ENCODE measurements around the gene CMTM5. TPM values are rescaled to one million over a fixed set of nuclear protein-coding genes. Genes with fewer than 3 reads are reported as not detected.

Gene CMTM5
- total RNA-seq, 1 donor from 2014 or later, result 0.96 TPM

GRCh38 chr14:23428686-23429495, 52.0 kb downstream of the CMTM5 start:
- ATAC-seq, result no peak
- Histone ChIP-seq H3K9me3 (no peaks in the 10 kb centered on the region), H3K27me3 (no peaks in the 10 kb centered on the region), H3K4me1 (no peaks in the 10 kb centered on the region), H3K4me3 (no peak overlapping the region), H3K27ac (no peak overlapping the region), H3K36me3 (no peaks in the 10 kb centered on the region)
- peak; percentile 34 for DNase-seq
- intact Hi-C loops (cut with DNase I), result no loop called here
- TF ChIP-seq, protein P1, sequence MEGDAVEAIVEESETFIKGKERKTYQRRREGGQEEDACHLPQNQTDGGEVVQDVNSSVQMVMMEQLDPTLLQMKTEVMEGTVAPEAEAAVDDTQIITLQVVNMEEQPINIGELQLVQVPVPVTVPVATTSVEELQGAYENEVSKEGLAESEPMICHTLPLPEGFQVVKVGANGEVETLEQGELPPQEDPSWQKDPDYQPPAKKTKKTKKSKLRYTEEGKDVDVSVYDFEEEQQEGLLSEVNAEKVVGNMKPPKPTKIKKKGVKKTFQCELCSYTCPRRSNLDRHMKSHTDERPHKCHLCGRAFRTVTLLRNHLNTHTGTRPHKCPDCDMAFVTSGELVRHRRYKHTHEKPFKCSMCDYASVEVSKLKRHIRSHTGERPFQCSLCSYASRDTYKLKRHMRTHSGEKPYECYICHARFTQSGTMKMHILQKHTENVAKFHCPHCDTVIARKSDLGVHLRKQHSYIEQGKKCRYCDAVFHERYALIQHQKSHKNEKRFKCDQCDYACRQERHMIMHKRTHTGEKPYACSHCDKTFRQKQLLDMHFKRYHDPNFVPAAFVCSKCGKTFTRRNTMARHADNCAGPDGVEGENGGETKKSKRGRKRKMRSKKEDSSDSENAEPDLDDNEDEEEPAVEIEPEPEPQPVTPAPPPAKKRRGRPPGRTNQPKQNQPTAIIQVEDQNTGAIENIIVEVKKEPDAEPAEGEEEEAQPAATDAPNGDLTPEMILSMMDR (IDR thresholded peaks at IDR 0.05), result no peak

Small RNA genes within 50 kb of the gene (microRNA-seq; reads per million reads assigned to microRNA genes)
- gene MIR208A (ENCODE audit: borderline microRNAs expressed) (5.4 reads per million, percentile 31 among the genes with 10 or more reads in this experiment), gene MIR208B (ENCODE audit: borderline microRNAs expressed) (271 reads per million, percentile 75 among the genes with 10 or more reads in this experiment)

Other genes with a start within 250 kb of the CMTM5 start
- gene SLC7A8, start 193.4 kb upstream of the CMTM5 start, total RNA-seq, result 49.8 TPM
- gene RNF212B, start 139.1 kb upstream of the CMTM5 start, total RNA-seq, result not detected
- 11.0 TPM for gene HOMEZ, start 90.9 kb upstream of the CMTM5 start, total RNA-seq
- 14.6 TPM for gene PPP1R3E, start 74.2 kb upstream of the CMTM5 start, total RNA-seq
- 53.0 TPM for gene BCL2L2, start 70.2 kb upstream of the CMTM5 start, total RNA-seq
- 118 TPM for gene PABPN1, start 55.6 kb upstream of the CMTM5 start, total RNA-seq
- 12.1 TPM for gene SLC22A17, start 24.2 kb upstream of the CMTM5 start, total RNA-seq
- gene EFS, start 11.9 kb upstream of the CMTM5 start, total RNA-seq, result 10.4 TPM
- gene IL25, start 4.2 kb upstream of the CMTM5 start, total RNA-seq, result not detected
- gene MYH6, start 31.2 kb downstream of the CMTM5 start, total RNA-seq, result 3.4 TPM
- gene MYH7, start 58.6 kb downstream of the CMTM5 start, total RNA-seq, result 0.12 TPM
- gene NGDN, start 92.7 kb downstream of the CMTM5 start, total RNA-seq, result 32.3 TPM
- gene ZFHX2, start 174.7 kb downstream of the CMTM5 start, total RNA-seq, result 2.3 TPM
- gene THTPA, start 179.2 kb downstream of the CMTM5 start, total RNA-seq, result 15.5 TPM
- 128 TPM for gene AP1G2, start 190.7 kb downstream of the CMTM5 start, total RNA-seq
- 6.2 TPM for gene JPH4, start 201.7 kb downstream of the CMTM5 start, total RNA-seq